A549 (cell line): Measurements from ENCODE around the gene MYO1D. TPM values are rescaled to one million over a fixed set of nuclear protein-coding genes. Genes with fewer than 3 reads are reported as not detected.

Experiments used
- ATAC-seq, 2 experiments: fragments of 200-7000 bp in 1 of 2; fragments of >200 bp in 1 of 2; cut with Nextera tagmentation in 1 of 2; cut with Tn5 transposase in 1 of 2; 3 replicates each; pipeline versions ENCODE4 v1.8.0 to v1.9.1; 2018 to 2020; ENCODE audit warnings: mild to moderate bottlenecking in 1 of 2, moderate library complexity in 1 of 2
- CTCF ChIA-PET: fragments of 300-600 bp; sonication (Branson Sonifier 250); formaldehyde crosslinking; extraction: SDS; loops from one replicate; lab custom pipeline; 2021; ENCODE audit warnings: antibody characterized with exemption, inconsistent platforms; lab: Yijun Ruan, JAX
- POLR2A ChIA-PET: fragments of 350-600 bp; formaldehyde crosslinking; extraction: SDS; loops from one replicate; lab custom pipeline; 2021; ENCODE audit warnings: antibody characterized with exemption, inconsistent platforms; lab: Yijun Ruan, JAX
- DNase-seq, 2 experiments: peaks; one replicate each; pipeline versions ENCODE4 v3.0.0 to v3.0.0-alpha.2; 2011 to 2016; ENCODE audit warnings: low read depth in 1 of 2, low spot score in 1 of 2
- FAIRE-seq: peaks from 2 replicates; lab custom pipeline; 2011; peaks lifted over from hg19 to GRCh38; lab: Jason Lieb, UNC
- H3K27ac ChIP-seq, 2 experiments: fragments of >200 bp; sonication (Bioruptor Twin); formaldehyde crosslinking; 3 replicates each; pipeline ENCODE4 v1.5.1; 2016 to 2017
- H3K4me1 ChIP-seq: fragments of >200 bp; sonication (Bioruptor Twin); formaldehyde crosslinking; 3 replicates; pipeline ENCODE4 v1.6.1; 2016
- H3K4me2 ChIP-seq: fragments of >200 bp; sonication (Bioruptor Twin); formaldehyde crosslinking; 3 replicates; pipeline ENCODE4 v1.6.1; 2016
- H3K4me3 ChIP-seq: fragments of >200 bp; sonication (Bioruptor Twin); formaldehyde crosslinking; 3 replicates; pipeline ENCODE4 v1.5.1; 2016
- H3K9me3 ChIP-seq: fragments of >200 bp; sonication (Bioruptor Twin); formaldehyde crosslinking; 3 replicates; pipeline ENCODE4 v1.6.1; 2016
- CBX2 ChIP-seq: fragments of 200-600 bp; sonication (generic); IDR thresholded peaks from 2 replicates; pipeline ENCODE4 v1.6.1; 2016; ENCODE audit warnings: low read depth, mild to moderate bottlenecking, borderline replicate concordance
- CEBPB ChIP-seq, 2 experiments: fragments of >200 bp in 1 of 2; sonication (Bioruptor Twin) in 1 of 2; formaldehyde crosslinking in 1 of 2; IDR thresholded peaks; 2 replicates each; pipeline ENCODE4 v1.6.1; 2012 to 2016
- EP300 ChIP-seq, 2 experiments: fragments of >200 bp; sonication (Bioruptor Twin); formaldehyde crosslinking; IDR thresholded peaks; 2 replicates in 1 of 2; 3 replicates in 1 of 2; pipeline ENCODE4 v1.6.1; 2016 to 2017
- FOXS1 ChIP-seq: fragments of 250-450 bp; sonication (Bioruptor Pico); IDR thresholded peaks from 2 replicates; pipeline ENCODE4 v1.5.0; 2020; ENCODE audit warnings: mild to moderate bottlenecking, moderate library complexity
- GATA3 ChIP-seq: IDR thresholded peaks from 2 replicates; pipeline ENCODE4 v1.6.1; 2012; ENCODE audit warnings: borderline replicate concordance
- HDAC2 ChIP-seq: fragments of 200-600 bp; sonication (generic); IDR thresholded peaks from 2 replicates; pipeline ENCODE4 v1.6.1; 2016
- HOXA7 ChIP-seq: fragments of 250-450 bp; sonication (Bioruptor Pico); IDR thresholded peaks from 2 replicates; pipeline ENCODE4 v1.5.0; 2020; ENCODE audit warnings: mild to moderate bottlenecking, moderate library complexity
- HOXB13 ChIP-seq: fragments of 250-450 bp; sonication (Bioruptor Pico); IDR thresholded peaks from 2 replicates; pipeline ENCODE4 v1.5.0; 2020; ENCODE audit warnings: low read depth, mild to moderate bottlenecking, moderate library complexity
- NPAS2 ChIP-seq: fragments of 250-450 bp; sonication (Bioruptor Pico); IDR thresholded peaks from 2 replicates; pipeline ENCODE4 v1.8.0; 2022; ENCODE audit warnings: mild to moderate bottlenecking, moderate library complexity, borderline replicate concordance
- POLR2AphosphoS2 ChIP-seq: conservative IDR thresholded peaks from 2 replicates; pipeline ENCODE4 v1.6.1; 2012; ENCODE audit warnings: low read length, improper control_type of control experiment, inconsistent platforms
- RAD21 ChIP-seq, 2 experiments: fragments of >200 bp in 1 of 2; sonication (Bioruptor Twin) in 1 of 2; formaldehyde crosslinking in 1 of 2; IDR thresholded peaks in 1 of 2; conservative IDR thresholded peaks in 1 of 2; 2 replicates in 1 of 2; 3 replicates in 1 of 2; pipeline ENCODE4 v1.6.1; 2012 to 2018; ENCODE audit warnings: inconsistent platforms in 1 of 2
- RARB ChIP-seq: fragments of 250-450 bp; sonication (Bioruptor Pico); IDR thresholded peaks from 2 replicates; pipeline ENCODE4 v1.8.0; 2021; ENCODE audit warnings: mild to moderate bottlenecking, moderate library complexity
- SMC3 ChIP-seq: fragments of >200 bp; sonication (Bioruptor Twin); formaldehyde crosslinking; IDR thresholded peaks from 3 replicates; pipeline ENCODE4 v1.6.1; 2018; ENCODE audit warnings: inconsistent platforms
- SREBF2 ChIP-seq: fragments of 450-650 bp; IDR thresholded peaks from 2 replicates; pipeline ENCODE4 v1.6.1; 2014; ENCODE audit warnings: mild to moderate bottlenecking, moderate library complexity
- TFCP2L1 ChIP-seq: fragments of 250-450 bp; sonication (Bioruptor Pico); IDR thresholded peaks from 2 replicates; pipeline ENCODE4 v1.5.0; 2021; ENCODE audit warnings: mild to moderate bottlenecking
- TP53 ChIP-seq: fragments of 250-450 bp; sonication (Bioruptor Pico); IDR thresholded peaks from 2 replicates; pipeline ENCODE4 v1.5.0; 2021; ENCODE audit warnings: mild to moderate bottlenecking, moderate library complexity
- ZC3H11A ChIP-seq: fragments of 450-650 bp; IDR thresholded peaks from 2 replicates; pipeline ENCODE4 v1.6.1; 2014; ENCODE audit warnings: antibody characterized with exemption, mild to moderate bottlenecking
- WGBS: methylation state at CpG from one replicate; pipeline ENCODE4 v1.1.6; 2017; ENCODE audit errors: missing lambda C conversion rate; 5-methylcytosine and 5-hydroxymethylcytosine counted together
- polyA plus RNA-seq, 4 experiments: library from polyadenylated mRNA; depleted of rRNA in 3 of 4; stranded (reverse); fragments of >200 nt; fragmentation: RNase III in 1 of 4; extraction: RNeasy Plus Mini Kit Qiagen cat#74134 plus additional on column Dnase treatment in 1 of 4; gene quantifications; 2 replicates in 3 of 4; 3 replicates in 1 of 4; pipeline ENCODE4 v1.2.3, GENCODE V29; 2011 to 2017
- TF ChIP-seq, protein P1 (sequence below): fragments of 250-450 bp; sonication (Bioruptor Pico); IDR thresholded peaks from 2 replicates; pipeline ENCODE4 v1.5.0; 2021; ENCODE audit warnings: mild to moderate bottlenecking, moderate library complexity, borderline replicate concordance
- TF ChIP-seq, protein P2 (sequence below): fragments of >200 bp; sonication (Bioruptor Twin); formaldehyde crosslinking; IDR thresholded peaks from 2 replicates; pipeline ENCODE4 v1.6.1; 2016
- TF ChIP-seq, protein P3 (sequence below): fragments of >200 bp; sonication (Bioruptor Twin); formaldehyde crosslinking; IDR thresholded peaks from 3 replicates; pipeline ENCODE4 v1.5.1; 2016
- TF ChIP-seq, protein P4 (sequence below): fragments of 200-600 bp; sonication (generic); IDR thresholded peaks from 2 replicates; pipeline ENCODE4 v1.6.1; 2016; ENCODE audit warnings: antibody characterized with exemption, mild to moderate bottlenecking, moderate library complexity
- TF ChIP-seq, protein P5 (sequence below): fragments of >200 bp; sonication (Bioruptor Twin); formaldehyde crosslinking; IDR thresholded peaks from 3 replicates; pipeline ENCODE4 v1.6.1; 2016
- TF ChIP-seq, protein P6 (sequence below): IDR thresholded peaks from 2 replicates; pipeline ENCODE4 v1.6.1; 2012

Gene MYO1D
- polyA plus RNA-seq, 2 of the 4 experiments (the other 2 are of a cell fraction): 2.8 to 4.2 TPM

DNA sequence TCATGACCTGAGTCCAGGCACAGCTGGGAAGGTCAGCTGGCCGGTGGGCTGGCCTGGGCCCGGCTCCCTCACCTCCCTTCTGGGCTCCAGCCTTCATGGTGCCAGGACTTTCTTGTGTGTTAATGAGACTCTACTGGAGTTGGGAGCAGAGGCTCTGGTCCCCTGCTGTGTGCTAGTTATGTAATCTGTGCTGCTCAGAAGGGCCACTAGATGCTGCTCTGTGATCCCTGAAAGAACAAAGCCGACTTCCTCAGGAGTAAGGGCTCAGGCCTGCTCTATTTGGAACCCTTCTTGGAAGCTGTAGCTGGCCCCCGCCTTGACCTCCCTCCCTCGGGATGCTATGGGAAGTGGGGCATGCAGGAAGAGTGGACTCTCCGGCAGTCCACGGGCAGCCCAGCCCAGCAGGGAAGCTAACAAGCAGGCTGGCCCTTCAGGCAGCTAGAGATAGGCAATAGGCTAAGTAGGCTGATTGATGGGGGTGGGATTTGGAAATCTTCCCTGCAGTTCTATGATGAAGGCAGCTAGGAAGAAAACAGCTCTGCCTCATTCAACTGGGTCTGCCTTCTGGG lies 393.4 kb downstream of the MYO1D start:
- CTCF ChIA-PET: interaction anchor here (0.7 to 23.7 kb wide), 16 partner anchors 8 to 423 kb away, joined by 3 to 298 read pairs (median 5); partner anchors contain the start of gene PSMD11
- DNase-seq (peak; percentile 69 to 70), ATAC-seq (peak; percentile 50 to 63), FAIRE-seq (peak; percentile 51)
- Histone ChIP-seq H3K4me3 (no peak overlapping the region), H3K27ac (no peak overlapping the region), H3K4me1 (peaks cover 6% of the 10 kb centered on the region; the same call in 1 of the 3 replicates), H3K4me2 (no peak overlapping the region), H3K9me3 (no peaks in the 10 kb centered on the region)
- POLR2A ChIA-PET: no interaction called here
- 67% methylated on average over 6 of the region's 7 CpGs for WGBS
- TF ChIP-seq, protein P1, sequence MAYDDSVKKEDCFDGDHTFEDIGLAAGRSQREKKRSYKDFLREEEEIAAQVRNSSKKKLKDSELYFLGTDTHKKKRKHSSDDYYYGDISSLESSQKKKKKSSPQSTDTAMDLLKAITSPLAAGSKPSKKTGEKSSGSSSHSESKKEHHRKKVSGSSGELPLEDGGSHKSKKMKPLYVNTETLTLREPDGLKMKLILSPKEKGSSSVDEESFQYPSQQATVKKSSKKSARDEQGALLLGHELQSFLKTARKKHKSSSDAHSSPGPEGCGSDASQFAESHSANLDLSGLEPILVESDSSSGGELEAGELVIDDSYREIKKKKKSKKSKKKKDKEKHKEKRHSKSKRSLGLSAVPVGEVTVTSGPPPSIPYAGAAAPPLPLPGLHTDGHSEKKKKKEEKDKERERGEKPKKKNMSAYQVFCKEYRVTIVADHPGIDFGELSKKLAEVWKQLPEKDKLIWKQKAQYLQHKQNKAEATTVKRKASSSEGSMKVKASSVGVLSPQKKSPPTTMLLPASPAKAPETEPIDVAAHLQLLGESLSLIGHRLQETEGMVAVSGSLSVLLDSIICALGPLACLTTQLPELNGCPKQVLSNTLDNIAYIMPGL (CRISPR knock-in tag): no peak
- TF ChIP-seq, protein P2, sequence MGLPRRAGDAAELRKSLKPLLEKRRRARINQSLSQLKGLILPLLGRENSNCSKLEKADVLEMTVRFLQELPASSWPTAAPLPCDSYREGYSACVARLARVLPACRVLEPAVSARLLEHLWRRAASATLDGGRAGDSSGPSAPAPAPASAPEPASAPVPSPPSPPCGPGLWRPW: no peak
- peak; percentile 76; the same call in 1 of the 2 replicates for TF ChIP-seq HOXA7 (CRISPR knock-in tag)
- TF ChIP-seq GATA3: no peak
- peak; percentile 84; the same call in 1 of the 2 replicates for TF ChIP-seq POLR2AphosphoS2
- TF ChIP-seq TP53: peak; percentile 77; the same call in 1 of the 2 replicates
- 0 out of 3 replicates have a peak, but pooled peaks have one; percentile 32 for TF ChIP-seq SMC3
- 0 out of 4 replicates have a peak, but pooled peaks of 1 of the 2 experiments have one; percentile 56 for TF ChIP-seq CEBPB (IDR thresholded peaks at IDR 0.05)
- no peak for TF ChIP-seq HDAC2
- TF ChIP-seq SREBF2: no peak
- no peak for TF ChIP-seq ZC3H11A
- peak; percentile 52 for TF ChIP-seq RAD21 (conservative IDR thresholded peaks at IDR 0.05 in 1 of 2, IDR thresholded peaks at IDR 0.05 in 1 of 2)
- TF ChIP-seq, protein P3, sequence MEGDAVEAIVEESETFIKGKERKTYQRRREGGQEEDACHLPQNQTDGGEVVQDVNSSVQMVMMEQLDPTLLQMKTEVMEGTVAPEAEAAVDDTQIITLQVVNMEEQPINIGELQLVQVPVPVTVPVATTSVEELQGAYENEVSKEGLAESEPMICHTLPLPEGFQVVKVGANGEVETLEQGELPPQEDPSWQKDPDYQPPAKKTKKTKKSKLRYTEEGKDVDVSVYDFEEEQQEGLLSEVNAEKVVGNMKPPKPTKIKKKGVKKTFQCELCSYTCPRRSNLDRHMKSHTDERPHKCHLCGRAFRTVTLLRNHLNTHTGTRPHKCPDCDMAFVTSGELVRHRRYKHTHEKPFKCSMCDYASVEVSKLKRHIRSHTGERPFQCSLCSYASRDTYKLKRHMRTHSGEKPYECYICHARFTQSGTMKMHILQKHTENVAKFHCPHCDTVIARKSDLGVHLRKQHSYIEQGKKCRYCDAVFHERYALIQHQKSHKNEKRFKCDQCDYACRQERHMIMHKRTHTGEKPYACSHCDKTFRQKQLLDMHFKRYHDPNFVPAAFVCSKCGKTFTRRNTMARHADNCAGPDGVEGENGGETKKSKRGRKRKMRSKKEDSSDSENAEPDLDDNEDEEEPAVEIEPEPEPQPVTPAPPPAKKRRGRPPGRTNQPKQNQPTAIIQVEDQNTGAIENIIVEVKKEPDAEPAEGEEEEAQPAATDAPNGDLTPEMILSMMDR: peak; percentile 47

DNA sequence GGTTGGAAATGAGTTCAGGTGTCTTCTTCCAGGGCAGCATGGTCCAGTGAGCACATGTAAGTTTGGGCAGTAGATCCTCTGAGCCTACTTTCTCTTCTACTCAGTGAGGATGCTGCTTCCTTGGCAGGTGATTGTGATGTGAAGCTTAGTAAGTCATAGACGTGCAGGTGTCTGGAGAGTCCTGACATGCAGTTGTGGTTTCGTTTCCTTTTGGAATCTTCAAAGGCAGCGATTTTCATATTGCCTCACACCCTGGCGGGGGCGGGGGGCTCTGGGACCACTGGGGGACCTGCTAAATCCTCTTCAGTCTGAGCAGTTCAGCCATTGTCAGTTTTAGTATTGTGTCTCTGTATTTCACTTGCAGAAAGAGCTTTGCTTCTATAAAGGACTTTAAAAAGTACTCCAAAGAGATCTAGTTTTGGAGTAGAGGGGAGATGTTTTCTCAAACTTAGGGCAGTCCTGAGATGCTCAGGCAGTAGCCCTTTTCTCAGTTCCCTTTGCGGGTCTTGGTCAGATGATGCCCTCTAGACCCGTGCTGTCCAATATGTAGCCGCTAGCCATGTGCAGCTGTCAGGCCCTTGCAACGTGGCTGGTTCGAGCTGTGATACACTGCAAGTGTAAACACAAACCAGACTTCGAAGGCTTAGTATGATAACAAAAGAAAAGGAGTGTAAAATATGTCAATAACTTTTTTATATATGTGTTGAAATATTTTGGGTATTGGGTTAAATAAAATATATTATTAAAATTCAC lies 394.2 kb downstream of the MYO1D start:
- no peak for TF ChIP-seq NPAS2 (CRISPR knock-in tag)
- no peak for TF ChIP-seq HOXA7 (CRISPR knock-in tag)
- TF ChIP-seq, protein P4, sequence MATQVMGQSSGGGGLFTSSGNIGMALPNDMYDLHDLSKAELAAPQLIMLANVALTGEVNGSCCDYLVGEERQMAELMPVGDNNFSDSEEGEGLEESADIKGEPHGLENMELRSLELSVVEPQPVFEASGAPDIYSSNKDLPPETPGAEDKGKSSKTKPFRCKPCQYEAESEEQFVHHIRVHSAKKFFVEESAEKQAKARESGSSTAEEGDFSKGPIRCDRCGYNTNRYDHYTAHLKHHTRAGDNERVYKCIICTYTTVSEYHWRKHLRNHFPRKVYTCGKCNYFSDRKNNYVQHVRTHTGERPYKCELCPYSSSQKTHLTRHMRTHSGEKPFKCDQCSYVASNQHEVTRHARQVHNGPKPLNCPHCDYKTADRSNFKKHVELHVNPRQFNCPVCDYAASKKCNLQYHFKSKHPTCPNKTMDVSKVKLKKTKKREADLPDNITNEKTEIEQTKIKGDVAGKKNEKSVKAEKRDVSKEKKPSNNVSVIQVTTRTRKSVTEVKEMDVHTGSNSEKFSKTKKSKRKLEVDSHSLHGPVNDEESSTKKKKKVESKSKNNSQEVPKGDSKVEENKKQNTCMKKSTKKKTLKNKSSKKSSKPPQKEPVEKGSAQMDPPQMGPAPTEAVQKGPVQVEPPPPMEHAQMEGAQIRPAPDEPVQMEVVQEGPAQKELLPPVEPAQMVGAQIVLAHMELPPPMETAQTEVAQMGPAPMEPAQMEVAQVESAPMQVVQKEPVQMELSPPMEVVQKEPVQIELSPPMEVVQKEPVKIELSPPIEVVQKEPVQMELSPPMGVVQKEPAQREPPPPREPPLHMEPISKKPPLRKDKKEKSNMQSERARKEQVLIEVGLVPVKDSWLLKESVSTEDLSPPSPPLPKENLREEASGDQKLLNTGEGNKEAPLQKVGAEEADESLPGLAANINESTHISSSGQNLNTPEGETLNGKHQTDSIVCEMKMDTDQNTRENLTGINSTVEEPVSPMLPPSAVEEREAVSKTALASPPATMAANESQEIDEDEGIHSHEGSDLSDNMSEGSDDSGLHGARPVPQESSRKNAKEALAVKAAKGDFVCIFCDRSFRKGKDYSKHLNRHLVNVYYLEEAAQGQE: no peak
- TF ChIP-seq, protein P5, sequence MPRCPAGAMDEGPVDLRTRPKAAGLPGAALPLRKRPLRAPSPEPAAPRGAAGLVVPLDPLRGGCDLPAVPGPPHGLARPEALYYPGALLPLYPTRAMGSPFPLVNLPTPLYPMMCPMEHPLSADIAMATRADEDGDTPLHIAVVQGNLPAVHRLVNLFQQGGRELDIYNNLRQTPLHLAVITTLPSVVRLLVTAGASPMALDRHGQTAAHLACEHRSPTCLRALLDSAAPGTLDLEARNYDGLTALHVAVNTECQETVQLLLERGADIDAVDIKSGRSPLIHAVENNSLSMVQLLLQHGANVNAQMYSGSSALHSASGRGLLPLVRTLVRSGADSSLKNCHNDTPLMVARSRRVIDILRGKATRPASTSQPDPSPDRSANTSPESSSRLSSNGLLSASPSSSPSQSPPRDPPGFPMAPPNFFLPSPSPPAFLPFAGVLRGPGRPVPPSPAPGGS: no peak
- no peak for TF ChIP-seq CBX2
- TF ChIP-seq FOXS1 (CRISPR knock-in tag): no peak
- TF ChIP-seq EP300 (IDR thresholded peaks at IDR 0.05): no peak
- no peak for TF ChIP-seq TFCP2L1
- TF ChIP-seq SMC3: no peak
- no peak for TF ChIP-seq RARB
- TF ChIP-seq, protein P6, sequence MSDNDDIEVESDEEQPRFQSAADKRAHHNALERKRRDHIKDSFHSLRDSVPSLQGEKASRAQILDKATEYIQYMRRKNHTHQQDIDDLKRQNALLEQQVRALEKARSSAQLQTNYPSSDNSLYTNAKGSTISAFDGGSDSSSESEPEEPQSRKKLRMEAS: no peak
- no peak for TF ChIP-seq HOXB13 (CRISPR knock-in tag)
- TF ChIP-seq GATA3: no peak
- no peak for TF ChIP-seq POLR2AphosphoS2
- TF ChIP-seq SREBF2: no peak
- Histone ChIP-seq H3K27ac (no peak overlapping the region), H3K4me3 (no peak overlapping the region), H3K9me3 (no peaks in the 10 kb centered on the region), H3K4me2 (no peak overlapping the region), H3K4me1 (peaks cover 1% of the 10 kb centered on the region; the same call in 1 of the 3 replicates)
- ATAC-seq: no peak
- CTCF ChIA-PET: interaction anchor here (0.9 to 23.7 kb wide), 12 partner anchors 9 to 424 kb away, joined by 3 to 298 read pairs (median 6); partner anchors contain the start of gene PSMD11
- POLR2A ChIA-PET: interaction anchor here (1.3 kb wide), 1 partner anchor 38 kb away, joined by 3 read pairs; the partner anchor contains the start of gene PSMD11
- 87% methylated on average over 11 of the region's 11 CpGs for WGBS
- no peak for DNase-seq
- FAIRE-seq: no peak
